Measurements from ENCODE around the gene PPL. TPM values are rescaled to one million over a fixed set of nuclear protein-coding genes. Genes with fewer than 3 reads are reported as not detected.

The PPL gene
- total RNA-seq, 1 experiment from 2014 or later: 49.1 TPM

- Mint-ChIP-seq H3K27me3 (ENCODE audit: insufficient read depth, unreplicated experiment) (no peaks in the 10 kb centered on the region), H3K27ac (ENCODE audit: low read depth, unreplicated experiment) (no peak overlapping the region), H3K36me3 (ENCODE audit: insufficient read depth, unreplicated experiment) (peaks cover 44% of the 10 kb centered on the region), H3K4me1 (ENCODE audit: insufficient read depth, unreplicated experiment) (peaks cover 23% of the 10 kb centered on the region), H3K9me3 (ENCODE audit: unreplicated experiment) (no peaks in the 10 kb centered on the region), H3K4me3 (ENCODE audit: unreplicated experiment) (no peak overlapping the region)
- ChIA-PET CTCF (interaction anchor here (1.3 kb wide), 1 partner anchor 20 kb away, joined by 3 read pairs; no protein-coding TSS in a partner anchor), POLR2A (interaction anchor here (0.6 to 0.9 kb wide), 5 partner anchors 30 to 700 kb away, joined by 3 to 5 read pairs (median 3); no protein-coding TSS in a partner anchor)
- DNase-seq (ENCODE audit: unreplicated experiment): peak; percentile 34
- TF ChIP-seq, protein P1, sequence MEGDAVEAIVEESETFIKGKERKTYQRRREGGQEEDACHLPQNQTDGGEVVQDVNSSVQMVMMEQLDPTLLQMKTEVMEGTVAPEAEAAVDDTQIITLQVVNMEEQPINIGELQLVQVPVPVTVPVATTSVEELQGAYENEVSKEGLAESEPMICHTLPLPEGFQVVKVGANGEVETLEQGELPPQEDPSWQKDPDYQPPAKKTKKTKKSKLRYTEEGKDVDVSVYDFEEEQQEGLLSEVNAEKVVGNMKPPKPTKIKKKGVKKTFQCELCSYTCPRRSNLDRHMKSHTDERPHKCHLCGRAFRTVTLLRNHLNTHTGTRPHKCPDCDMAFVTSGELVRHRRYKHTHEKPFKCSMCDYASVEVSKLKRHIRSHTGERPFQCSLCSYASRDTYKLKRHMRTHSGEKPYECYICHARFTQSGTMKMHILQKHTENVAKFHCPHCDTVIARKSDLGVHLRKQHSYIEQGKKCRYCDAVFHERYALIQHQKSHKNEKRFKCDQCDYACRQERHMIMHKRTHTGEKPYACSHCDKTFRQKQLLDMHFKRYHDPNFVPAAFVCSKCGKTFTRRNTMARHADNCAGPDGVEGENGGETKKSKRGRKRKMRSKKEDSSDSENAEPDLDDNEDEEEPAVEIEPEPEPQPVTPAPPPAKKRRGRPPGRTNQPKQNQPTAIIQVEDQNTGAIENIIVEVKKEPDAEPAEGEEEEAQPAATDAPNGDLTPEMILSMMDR (IDR thresholded peaks at IDR 0.05; ENCODE audit: unreplicated experiment): no peak
- BruUV-seq (replicated peaks): no TSS peak
- intact Hi-C loops (cut with micrococcal nuclease): no loop called here
These were observed 21.7 kb downstream of the PPL start for GRCh38 chr16:4915226-4915761.

- H3K36me3 Mint-ChIP-seq (ENCODE audit: insufficient read depth, unreplicated experiment): peaks cover 49% of the 10 kb centered on the region
- POLR2A ChIA-PET: interaction anchor here (0.6 to 0.9 kb wide), 3 partner anchors 30 to 700 kb away, joined by 3 read pairs; no protein-coding TSS in a partner anchor
- TF ChIP-seq, protein P1 (IDR thresholded peaks at IDR 0.05; ENCODE audit: unreplicated experiment): no peak
- H3K9me3 Mint-ChIP-seq (ENCODE audit: unreplicated experiment): no peaks in the 10 kb centered on the region
- no peak overlapping the region for H3K27ac Mint-ChIP-seq (ENCODE audit: low read depth, unreplicated experiment)
- CTCF ChIA-PET: interaction anchor here (0.6 to 1.3 kb wide), 3 partner anchors 21 to 208 kb away, joined by 3 to 4 read pairs (median 3); no protein-coding TSS in a partner anchor
- H3K27me3 Mint-ChIP-seq (ENCODE audit: insufficient read depth, unreplicated experiment): no peaks in the 10 kb centered on the region
- no TSS peak for BruUV-seq (replicated peaks)
- no peak overlapping the region for H3K4me3 Mint-ChIP-seq (ENCODE audit: unreplicated experiment)
- peaks cover 18% of the 10 kb centered on the region for H3K4me1 Mint-ChIP-seq (ENCODE audit: insufficient read depth, unreplicated experiment)
- no peak for DNase-seq (ENCODE audit: unreplicated experiment)
- intact Hi-C loops (cut with micrococcal nuclease): no loop called here
These were observed 22.3 kb downstream of the PPL start for GRCh38 chr16:4914528-4915225.

DNA sequence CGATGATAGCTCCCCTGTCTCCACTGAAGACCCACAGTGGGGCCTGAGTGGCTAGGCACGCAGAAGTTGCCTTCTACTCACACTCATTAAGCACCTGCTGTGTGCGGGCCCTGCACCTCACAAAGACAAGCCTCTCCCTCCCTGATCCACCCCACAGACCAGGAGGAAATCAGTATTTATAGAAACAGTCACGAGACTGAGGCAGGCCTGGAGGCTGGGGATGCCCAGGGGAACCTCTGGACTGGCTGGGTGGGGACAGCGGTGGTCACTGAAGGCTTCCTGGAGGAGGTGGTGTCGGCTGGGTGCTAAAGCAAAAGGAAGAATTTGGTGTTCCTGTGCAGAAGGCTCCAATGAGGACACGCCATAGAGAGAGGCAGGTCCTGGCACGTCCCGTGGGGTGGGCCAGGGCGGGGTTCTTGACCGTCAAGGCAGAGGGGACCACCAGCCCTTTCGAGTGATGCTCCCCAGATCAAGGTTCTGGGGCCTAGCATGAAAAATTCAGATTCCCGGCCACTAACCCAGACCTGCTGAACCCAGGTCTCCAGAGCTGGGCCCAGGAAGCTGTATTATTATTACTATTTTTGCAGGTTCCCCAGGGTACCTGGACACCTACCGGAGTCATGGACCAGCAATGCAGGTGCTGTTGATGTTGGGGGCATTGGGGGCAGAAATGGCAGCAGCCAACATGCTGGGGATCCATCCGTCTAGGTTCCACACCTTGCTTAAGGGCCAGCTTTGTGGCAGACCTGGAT, 23.0 kb downstream of the PPL start:
- H3K27me3 Mint-ChIP-seq (ENCODE audit: insufficient read depth, unreplicated experiment): no peaks in the 10 kb centered on the region
- no TSS peak for BruUV-seq (replicated peaks)
- TF ChIP-seq, protein P1 (IDR thresholded peaks at IDR 0.05; ENCODE audit: unreplicated experiment): no peak
- no peaks in the 10 kb centered on the region for H3K9me3 Mint-ChIP-seq (ENCODE audit: unreplicated experiment)
- POLR2A ChIA-PET: interaction anchor here (0.7 to 4.0 kb wide), 3 partner anchors 10 to 22 kb away, joined by 3 to 23 read pairs (median 5); partner anchors contain the start of gene PPL
- no peak for DNase-seq (ENCODE audit: unreplicated experiment)
- peaks cover 18% of the 10 kb centered on the region for H3K4me1 Mint-ChIP-seq (ENCODE audit: insufficient read depth, unreplicated experiment)
- peaks cover 50% of the 10 kb centered on the region for H3K36me3 Mint-ChIP-seq (ENCODE audit: insufficient read depth, unreplicated experiment)
- peak overlapping the region; percentile 49 for H3K27ac Mint-ChIP-seq (ENCODE audit: low read depth, unreplicated experiment)
- intact Hi-C loops (cut with micrococcal nuclease): no loop called here
- H3K4me3 Mint-ChIP-seq (ENCODE audit: unreplicated experiment): no peak overlapping the region
- CTCF ChIA-PET: interaction anchor here (0.7 to 2.3 kb wide), 2 partner anchors 17 to 42 kb away, joined by 4 to 9 read pairs; no protein-coding TSS in a partner anchor
